Dermis blood vessel endothelial cell (primary cell): ENCODE results near the gene TTC12. TPM values are rescaled to one million over a fixed set of nuclear protein-coding genes. Genes with fewer than 3 reads are reported as not detected.

ENCODE experiments used
- DNase-seq: peaks from one replicate; pipeline ENCODE4 v3.0.0; 2010
- total RNA-seq: library from RNA; depleted of rRNA; stranded (reverse); fragments of >200 nt; gene quantifications from 2 replicates; pipeline ENCODE4 v1.2.3, GENCODE V29; 2014

TTC12 gene
- total RNA-seq, 1 donor from 2014 or later: 4.4 TPM

GRCh38 chr11:113408206-113408605 is 93.8 kb downstream of the TTC12 start:
- no peak for DNase-seq

- no peak for DNase-seq
Measured at GRCh38 chr11:113408887-113409286, 94.5 kb downstream of the TTC12 start.

DNA sequence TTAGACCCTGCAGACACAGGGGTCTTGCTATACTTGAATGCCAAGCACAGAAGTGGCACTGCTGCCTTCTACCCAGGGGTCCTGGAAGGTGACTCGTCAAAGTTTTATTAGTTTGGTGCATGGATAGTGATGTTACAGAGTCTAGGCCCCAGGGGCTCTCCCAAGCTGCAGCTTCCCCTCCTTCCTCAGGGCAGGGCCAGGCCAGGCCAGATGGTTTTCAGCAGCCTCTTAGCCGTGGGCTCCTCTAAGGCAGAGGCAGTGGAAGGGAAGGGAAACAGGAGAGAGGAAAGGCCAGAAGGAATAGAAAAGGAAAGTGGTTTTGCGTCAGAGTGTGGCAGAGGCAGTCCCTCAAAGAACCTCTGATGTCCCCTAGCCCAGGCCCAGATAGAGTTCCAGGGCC is 95.1 kb downstream of the TTC12 start:
- no peak for DNase-seq

GRCh38 chr11:113410414-113411135 is 96.2 kb downstream of the TTC12 start:
- no peak for DNase-seq

DNA sequence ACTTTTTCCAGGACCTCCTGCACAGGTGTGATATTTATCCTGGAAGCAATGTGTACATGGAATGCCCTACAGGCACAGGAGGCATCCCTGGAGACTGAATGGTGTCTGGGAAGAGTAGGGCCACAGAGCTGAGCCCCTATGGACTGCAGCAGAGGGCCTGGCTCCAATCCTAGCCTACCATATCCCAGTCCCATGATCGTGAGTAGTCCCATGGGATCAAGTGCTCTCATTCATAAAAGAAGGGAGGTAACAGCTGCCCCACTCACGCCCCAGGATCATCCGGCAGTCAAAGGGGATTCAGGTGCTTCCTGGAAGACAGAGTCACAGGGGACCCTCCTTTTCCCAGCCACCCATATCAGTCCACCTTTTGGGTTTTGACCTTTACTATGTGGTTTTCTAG is 97.2 kb downstream of the TTC12 start:
- no peak for DNase-seq

- DNase-seq: no peak
Measured at GRCh38 chr11:113412675-113413074, 98.3 kb downstream of the TTC12 start.

- DNase-seq: no peak
Measured at GRCh38 chr11:113415343-113415742, 101.0 kb downstream of the TTC12 start.

Other genes with a start within 250 kb of the TTC12 start
- gene ANKK1, start 73.2 kb downstream of the TTC12 start, total RNA-seq: not detected in 2 replicates
- gene DRD2, start 160.8 kb downstream of the TTC12 start, total RNA-seq: not detected in 2 replicates